HL-60 (cell line): Measurements from ENCODE around the gene SMIM13.

Experiments
- POLR2AphosphoS5 ChIP-seq: IDR thresholded peaks from 2 replicates; pipeline ENCODE4 v1.6.1; 2012; ENCODE audit warnings: low read depth
- TF ChIP-seq, protein P1 (sequence below): IDR thresholded peaks from one replicate; pipeline ENCODE4 v1.5.1; 2011; ENCODE audit warnings: low read length, control low read depth, inconsistent platforms; ENCODE audit not compliant: insufficient read depth
- TF ChIP-seq, protein P2 (sequence below): IDR thresholded peaks from 2 replicates; pipeline ENCODE4 v1.6.1; 2012; ENCODE audit warnings: low read depth; ENCODE audit not compliant: insufficient replicate concordance

DNA sequence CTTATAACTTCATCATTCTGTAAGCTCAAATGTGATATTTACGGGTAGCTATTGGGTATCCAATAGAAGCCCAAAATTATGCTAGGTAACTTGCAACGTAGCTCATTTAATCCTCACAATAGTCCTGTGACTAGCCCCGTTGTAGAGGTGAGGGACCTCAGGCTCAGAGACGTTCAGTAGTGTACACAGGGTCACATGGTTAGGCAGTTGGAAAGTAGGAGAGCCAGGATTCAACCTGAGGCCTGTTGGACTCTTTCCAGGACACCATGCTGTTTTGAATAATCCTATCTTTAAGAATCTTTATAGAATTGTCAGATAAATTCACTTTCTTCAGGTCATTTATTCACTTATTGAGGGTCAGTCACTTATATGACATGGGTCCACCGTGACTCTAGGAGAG lies 40.3 kb upstream of the SMIM13 start:
- TF ChIP-seq, protein P1, sequence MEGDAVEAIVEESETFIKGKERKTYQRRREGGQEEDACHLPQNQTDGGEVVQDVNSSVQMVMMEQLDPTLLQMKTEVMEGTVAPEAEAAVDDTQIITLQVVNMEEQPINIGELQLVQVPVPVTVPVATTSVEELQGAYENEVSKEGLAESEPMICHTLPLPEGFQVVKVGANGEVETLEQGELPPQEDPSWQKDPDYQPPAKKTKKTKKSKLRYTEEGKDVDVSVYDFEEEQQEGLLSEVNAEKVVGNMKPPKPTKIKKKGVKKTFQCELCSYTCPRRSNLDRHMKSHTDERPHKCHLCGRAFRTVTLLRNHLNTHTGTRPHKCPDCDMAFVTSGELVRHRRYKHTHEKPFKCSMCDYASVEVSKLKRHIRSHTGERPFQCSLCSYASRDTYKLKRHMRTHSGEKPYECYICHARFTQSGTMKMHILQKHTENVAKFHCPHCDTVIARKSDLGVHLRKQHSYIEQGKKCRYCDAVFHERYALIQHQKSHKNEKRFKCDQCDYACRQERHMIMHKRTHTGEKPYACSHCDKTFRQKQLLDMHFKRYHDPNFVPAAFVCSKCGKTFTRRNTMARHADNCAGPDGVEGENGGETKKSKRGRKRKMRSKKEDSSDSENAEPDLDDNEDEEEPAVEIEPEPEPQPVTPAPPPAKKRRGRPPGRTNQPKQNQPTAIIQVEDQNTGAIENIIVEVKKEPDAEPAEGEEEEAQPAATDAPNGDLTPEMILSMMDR = no peak
- TF ChIP-seq, protein P2, sequence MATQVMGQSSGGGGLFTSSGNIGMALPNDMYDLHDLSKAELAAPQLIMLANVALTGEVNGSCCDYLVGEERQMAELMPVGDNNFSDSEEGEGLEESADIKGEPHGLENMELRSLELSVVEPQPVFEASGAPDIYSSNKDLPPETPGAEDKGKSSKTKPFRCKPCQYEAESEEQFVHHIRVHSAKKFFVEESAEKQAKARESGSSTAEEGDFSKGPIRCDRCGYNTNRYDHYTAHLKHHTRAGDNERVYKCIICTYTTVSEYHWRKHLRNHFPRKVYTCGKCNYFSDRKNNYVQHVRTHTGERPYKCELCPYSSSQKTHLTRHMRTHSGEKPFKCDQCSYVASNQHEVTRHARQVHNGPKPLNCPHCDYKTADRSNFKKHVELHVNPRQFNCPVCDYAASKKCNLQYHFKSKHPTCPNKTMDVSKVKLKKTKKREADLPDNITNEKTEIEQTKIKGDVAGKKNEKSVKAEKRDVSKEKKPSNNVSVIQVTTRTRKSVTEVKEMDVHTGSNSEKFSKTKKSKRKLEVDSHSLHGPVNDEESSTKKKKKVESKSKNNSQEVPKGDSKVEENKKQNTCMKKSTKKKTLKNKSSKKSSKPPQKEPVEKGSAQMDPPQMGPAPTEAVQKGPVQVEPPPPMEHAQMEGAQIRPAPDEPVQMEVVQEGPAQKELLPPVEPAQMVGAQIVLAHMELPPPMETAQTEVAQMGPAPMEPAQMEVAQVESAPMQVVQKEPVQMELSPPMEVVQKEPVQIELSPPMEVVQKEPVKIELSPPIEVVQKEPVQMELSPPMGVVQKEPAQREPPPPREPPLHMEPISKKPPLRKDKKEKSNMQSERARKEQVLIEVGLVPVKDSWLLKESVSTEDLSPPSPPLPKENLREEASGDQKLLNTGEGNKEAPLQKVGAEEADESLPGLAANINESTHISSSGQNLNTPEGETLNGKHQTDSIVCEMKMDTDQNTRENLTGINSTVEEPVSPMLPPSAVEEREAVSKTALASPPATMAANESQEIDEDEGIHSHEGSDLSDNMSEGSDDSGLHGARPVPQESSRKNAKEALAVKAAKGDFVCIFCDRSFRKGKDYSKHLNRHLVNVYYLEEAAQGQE = no peak
- TF ChIP-seq POLR2AphosphoS5 = no peak
